ENCODE results near the gene SLC22A6. TPM values are rescaled to one million over a fixed set of nuclear protein-coding genes. Genes with fewer than 3 reads are reported as not detected.

SLC22A6 gene
- total RNA-seq, 1 donor from 2014 or later, result not detected

DNA sequence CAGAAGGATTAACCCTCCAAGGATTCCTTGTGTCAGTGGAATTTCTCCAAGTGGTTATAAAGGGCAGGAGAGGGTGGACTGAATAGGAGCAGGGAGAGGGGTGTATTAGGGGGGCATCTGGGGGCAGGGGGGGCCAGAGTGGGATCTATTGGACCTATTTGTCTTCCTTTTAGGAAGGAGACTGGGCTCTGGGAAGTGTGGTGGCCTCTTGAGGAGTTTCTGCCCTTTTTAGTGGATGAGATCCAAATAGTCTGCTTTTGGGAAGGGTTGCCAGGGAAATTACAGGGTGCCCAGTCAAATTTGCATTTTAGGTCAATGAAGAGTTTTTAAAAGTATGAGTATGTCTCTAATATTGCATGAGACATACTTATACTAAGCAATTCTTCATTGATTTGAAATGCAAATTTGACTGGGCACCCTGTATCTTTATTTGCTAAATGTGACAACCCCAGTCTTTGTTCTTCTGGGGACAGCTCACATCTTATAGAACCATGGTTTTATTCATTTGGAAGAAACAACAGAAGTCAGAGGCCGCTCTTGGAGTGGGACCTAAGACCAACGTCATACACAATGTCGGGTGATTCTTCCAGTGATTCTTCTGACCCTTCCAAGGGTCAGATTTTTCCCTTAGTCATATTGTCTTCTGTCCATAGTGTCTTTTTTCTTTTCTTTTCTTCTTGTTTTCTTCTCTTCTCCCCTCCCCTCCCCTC is 429 bp upstream of the SLC22A6 start:
- peaks cover 10% of the 10 kb centered on the region for H3K27me3 Mint-ChIP-seq
- no peak overlapping the region for H3K4me3 Mint-ChIP-seq (ENCODE audit: low read depth)
- no peaks in the 10 kb centered on the region for H3K36me3 Mint-ChIP-seq (ENCODE audit: insufficient read depth)
- no peak for TF ChIP-seq CTCF (IDR thresholded peaks at IDR 0.05; ENCODE audit: unreplicated experiment)
- H3K27ac Mint-ChIP-seq, result no peak overlapping the region
- DNase-seq (ENCODE audit: low spot score, unreplicated experiment), result no peak
- no peaks in the 10 kb centered on the region for H3K9me3 Mint-ChIP-seq (ENCODE audit: low read depth)
- no peaks in the 10 kb centered on the region for H3K4me1 Mint-ChIP-seq (ENCODE audit: low read depth)

DNA sequence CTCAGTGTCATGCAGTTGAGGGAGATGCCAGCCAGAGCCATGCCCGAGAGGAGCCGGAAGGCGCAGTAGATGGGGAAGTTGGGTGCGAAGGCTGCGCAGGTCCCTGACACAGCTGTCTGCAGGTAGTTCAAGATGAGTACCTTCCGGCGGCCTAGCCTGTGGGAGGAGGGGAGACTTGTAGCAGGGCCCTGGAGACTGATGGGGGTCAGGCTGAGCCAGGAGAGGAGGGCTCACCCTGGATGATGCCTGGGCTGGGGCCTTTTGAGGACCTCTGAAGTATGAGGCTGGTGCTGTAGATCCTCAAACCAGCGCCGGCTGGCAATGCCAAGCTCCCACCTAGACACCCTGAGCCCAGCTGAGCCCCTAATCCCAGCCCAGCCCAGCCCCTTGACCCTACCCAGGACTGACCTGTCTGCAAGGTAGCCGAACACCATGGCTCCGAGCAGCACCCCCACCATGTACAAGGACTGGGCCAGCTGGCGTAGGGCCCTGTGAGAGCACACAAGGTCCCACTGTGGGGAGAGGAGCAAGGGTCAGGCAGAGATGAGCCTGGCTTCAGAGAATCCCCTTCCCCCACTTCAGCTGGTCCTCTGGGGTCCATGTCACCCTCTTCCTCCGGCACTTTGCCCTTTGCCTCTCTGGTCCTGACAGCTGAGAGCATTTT is 1.1 kb downstream of the SLC22A6 start:
- no peak overlapping the region for H3K27ac Mint-ChIP-seq
- no peak overlapping the region for H3K4me3 Mint-ChIP-seq (ENCODE audit: low read depth)
- no peaks in the 10 kb centered on the region for H3K9me3 Mint-ChIP-seq (ENCODE audit: low read depth)
- H3K4me1 Mint-ChIP-seq (ENCODE audit: low read depth), result no peaks in the 10 kb centered on the region
- no peak for TF ChIP-seq CTCF (IDR thresholded peaks at IDR 0.05; ENCODE audit: unreplicated experiment)
- H3K27me3 Mint-ChIP-seq, result peaks cover 15% of the 10 kb centered on the region
- no peak for DNase-seq (ENCODE audit: low spot score, unreplicated experiment)
- no peaks in the 10 kb centered on the region for H3K36me3 Mint-ChIP-seq (ENCODE audit: insufficient read depth)

GRCh38 chr11:62981743-62982142 is 3.0 kb downstream of the SLC22A6 start:
- no peak for DNase-seq (ENCODE audit: low spot score, unreplicated experiment)
- Mint-ChIP-seq H3K36me3 (ENCODE audit: insufficient read depth) (no peaks in the 10 kb centered on the region), H3K4me1 (ENCODE audit: low read depth) (no peaks in the 10 kb centered on the region), H3K9me3 (ENCODE audit: low read depth) (no peaks in the 10 kb centered on the region), H3K4me3 (ENCODE audit: low read depth) (no peak overlapping the region), H3K27me3 (peaks cover 18% of the 10 kb centered on the region), H3K27ac (no peak overlapping the region)
- TF ChIP-seq CTCF (IDR thresholded peaks at IDR 0.05; ENCODE audit: unreplicated experiment), result no peak

DNA sequence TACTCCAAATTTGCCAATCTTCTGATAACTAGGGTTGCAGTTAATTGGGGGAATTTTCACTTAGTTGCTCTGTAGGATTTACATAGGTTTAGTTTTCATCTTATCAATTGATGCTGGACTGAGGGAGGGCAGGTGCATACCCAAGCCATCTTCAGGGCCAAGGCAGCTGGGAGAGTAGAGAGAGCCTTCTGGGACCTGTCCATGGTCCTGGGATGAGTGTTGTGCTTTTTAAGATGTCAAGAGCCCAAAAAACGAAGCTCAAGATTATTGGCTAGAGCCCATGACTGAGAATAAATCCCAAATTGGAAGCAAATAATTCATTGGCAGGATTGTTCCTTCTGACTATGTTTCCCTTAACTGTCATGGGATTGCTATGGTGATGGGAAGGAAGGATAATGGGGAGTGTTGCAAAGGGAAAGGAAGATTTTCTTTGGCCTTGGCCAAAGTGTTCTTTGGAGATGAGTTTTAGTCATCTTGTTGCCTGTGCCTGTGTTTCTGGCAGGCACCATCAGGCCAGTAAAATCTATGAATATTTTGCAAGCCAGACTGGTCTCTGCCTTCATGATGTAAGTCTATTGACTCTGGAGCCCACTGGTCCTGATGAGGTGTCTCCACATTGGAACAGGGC is 4.5 kb downstream of the SLC22A6 start:
- H3K36me3 Mint-ChIP-seq (ENCODE audit: insufficient read depth), result no peaks in the 10 kb centered on the region
- H3K27ac Mint-ChIP-seq, result no peak overlapping the region
- H3K4me3 Mint-ChIP-seq (ENCODE audit: low read depth), result no peak overlapping the region
- DNase-seq (ENCODE audit: low spot score, unreplicated experiment), result no peak
- no peaks in the 10 kb centered on the region for H3K4me1 Mint-ChIP-seq (ENCODE audit: low read depth)
- H3K27me3 Mint-ChIP-seq, result peaks cover 17% of the 10 kb centered on the region
- H3K9me3 Mint-ChIP-seq (ENCODE audit: low read depth), result no peaks in the 10 kb centered on the region
- no peak for TF ChIP-seq CTCF (IDR thresholded peaks at IDR 0.05; ENCODE audit: unreplicated experiment)

- Mint-ChIP-seq H3K4me1 (ENCODE audit: low read depth) (no peaks in the 10 kb centered on the region), H3K9me3 (ENCODE audit: low read depth) (no peaks in the 10 kb centered on the region)
- DNase-seq (ENCODE audit: low spot score, unreplicated experiment), result no peak
These were observed 8.7 kb downstream of the SLC22A6 start for GRCh38 chr11:62976109-62976508.

More at GRCh38 chr11:62976109-62976508, 8.7 kb downstream of the SLC22A6 start:
- H3K36me3 Mint-ChIP-seq (ENCODE audit: insufficient read depth), result no peaks in the 10 kb centered on the region
- H3K4me3 Mint-ChIP-seq (ENCODE audit: low read depth), result no peak overlapping the region
- TF ChIP-seq CTCF (IDR thresholded peaks at IDR 0.05; ENCODE audit: unreplicated experiment), result no peak
- H3K27ac Mint-ChIP-seq, result no peak overlapping the region
- peaks cover 22% of the 10 kb centered on the region for H3K27me3 Mint-ChIP-seq
